Measurements from ENCODE around the gene UBE2F.
"Not testable (repeated sequence)": the region's sequence is repeated elsewhere in the genome, so short reads cannot be mapped to it uniquely, and the experiment has no call there.

UBE2F gene

GRCh38 chr2:238046725-238047270 is 80.0 kb downstream of the UBE2F start:
- DNase-seq (ENCODE audit: low read depth): no peak

- DNase-seq (ENCODE audit: low read depth): no peak
Measured at GRCh38 chr2:238053191-238053776, 86.5 kb downstream of the UBE2F start.

GRCh38 chr2:238055841-238056240 is 89.0 kb downstream of the UBE2F start:
- no peak for DNase-seq (ENCODE audit: low read depth)

- DNase-seq (ENCODE audit: low read depth): not testable (repeated sequence)
Measured at GRCh38 chr2:238057696-238058575, 91.1 kb downstream of the UBE2F start.

GRCh38 chr2:238059505-238059904 is 92.7 kb downstream of the UBE2F start:
- no peak for DNase-seq (ENCODE audit: low read depth)

GRCh38 chr2:238060096-238060541 is 93.3 kb downstream of the UBE2F start:
- DNase-seq (ENCODE audit: low read depth): no peak

- peak; percentile 95 for DNase-seq (ENCODE audit: low read depth)
Measured at GRCh38 chr2:238060542-238061314, 93.9 kb downstream of the UBE2F start, which contains the start of gene SCLY. SCLY (plus strand) TSS chr2:238061001; CDS start chr2:238061055, 54 bp downstream.

GRCh38 chr2:238061315-238062202 is 94.7 kb downstream of the UBE2F start:
- DNase-seq (ENCODE audit: low read depth): peak; percentile 11

GRCh38 chr2:238063414-238064189 is 96.8 kb downstream of the UBE2F start:
- DNase-seq (ENCODE audit: low read depth): no peak

- DNase-seq (ENCODE audit: low read depth): no peak
Measured at GRCh38 chr2:238064376-238064775, 97.6 kb downstream of the UBE2F start.

- DNase-seq (ENCODE audit: low read depth): no peak
Measured at GRCh38 chr2:238065071-238065846, 98.4 kb downstream of the UBE2F start.

GRCh38 chr2:238066218-238066617 is 99.4 kb downstream of the UBE2F start:
- DNase-seq (ENCODE audit: low read depth): no peak

- not testable (repeated sequence) for DNase-seq (ENCODE audit: low read depth)
Measured at GRCh38 chr2:238066718-238067117, 99.9 kb downstream of the UBE2F start.

- no peak for DNase-seq (ENCODE audit: low read depth)
Measured at GRCh38 chr2:238067939-238068338, 101.1 kb downstream of the UBE2F start.

GRCh38 chr2:238069021-238069709 is 102.4 kb downstream of the UBE2F start:
- peak; percentile 2 for DNase-seq (ENCODE audit: low read depth)

GRCh38 chr2:238069877-238070276 is 103.1 kb downstream of the UBE2F start:
- DNase-seq (ENCODE audit: low read depth): no peak

- no peak for DNase-seq (ENCODE audit: low read depth)
Measured at GRCh38 chr2:238075397-238075796, 108.6 kb downstream of the UBE2F start.

GRCh38 chr2:238077292-238077691 is 110.5 kb downstream of the UBE2F start:
- no peak for DNase-seq (ENCODE audit: low read depth)

GRCh38 chr2:238079874-238080327 is 113.1 kb downstream of the UBE2F start:
- no peak for DNase-seq (ENCODE audit: low read depth)

Measured in activated T-helper 1 cell treated with Interleukin-2 at 50 U/mL for 16 hours (primary cell).